Suprapubic skin (tissue), 3 donors: Measurements from ENCODE around the gene TLX1.

Experiments used
- CTCF ChIP-seq, 2 donors: fragments of 200-600 bp in 1 of 2; fragments of 450-650 bp in 1 of 2; sonication (generic) in 1 of 2; IDR thresholded peaks; one replicate each; pipeline ENCODE4 v1.5.1; 2016 to 2019; ENCODE audit warnings: antibody characterized with exemption in 2 of 2, mild to moderate bottlenecking in 1 of 2, moderate library complexity in 1 of 2
- POLR2A ChIP-seq, 2 donors: fragments of 450-650 bp; IDR thresholded peaks; one replicate each; pipeline ENCODE4 v1.6.1; 2017; ENCODE audit warnings: antibody characterized with exemption in 2 of 2, mild to moderate bottlenecking in 2 of 2, moderate library complexity in 2 of 2

DNA sequence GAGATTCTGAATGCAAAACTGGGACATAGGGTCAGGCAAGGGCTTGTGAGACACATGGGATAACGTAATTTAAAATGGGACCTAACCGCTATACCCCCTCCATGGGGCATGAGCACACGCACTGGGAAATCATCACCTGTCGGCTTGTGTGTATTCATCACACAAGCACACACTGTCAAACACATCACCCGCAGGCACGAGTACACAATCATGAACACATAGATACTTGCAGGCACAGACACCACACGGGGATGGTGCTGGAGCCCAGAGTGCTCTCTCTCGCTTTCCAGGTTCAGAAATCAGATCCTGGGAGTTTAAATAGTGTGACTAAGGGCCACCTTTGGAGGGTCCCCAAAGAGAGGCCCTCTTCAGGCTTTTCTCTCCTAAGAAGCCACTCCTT is 19.6 kb upstream of the TLX1 start:
- TF ChIP-seq CTCF (IDR thresholded peaks at IDR 0.05): no peak
- no peak for TF ChIP-seq POLR2A (IDR thresholded peaks at IDR 0.05)
